Inflammatory macrophage treated with lipopolysaccharide for 1 hour (primary cell): ENCODE data around the gene RALGPS1.

Source experiments
- DNase-seq, 2 donors: peaks; one replicate each; pipeline ENCODE4 v3.0.0-alpha.2; 2020 to 2022

RALGPS1 gene

GRCh38 chr9:127029548-127029947 is 115.0 kb downstream of the RALGPS1 start:
- no peak for DNase-seq

GRCh38 chr9:127030814-127031740 is 116.5 kb downstream of the RALGPS1 start:
- DNase-seq, result no peak

GRCh38 chr9:127032256-127032655 is 117.7 kb downstream of the RALGPS1 start:
- no peak for DNase-seq

GRCh38 chr9:127033061-127033460 is 118.5 kb downstream of the RALGPS1 start:
- no peak for DNase-seq

GRCh38 chr9:127033789-127034188 is 119.2 kb downstream of the RALGPS1 start:
- DNase-seq, result no peak

GRCh38 chr9:127034691-127035090 is 120.1 kb downstream of the RALGPS1 start:
- no peak for DNase-seq

- no peak for DNase-seq
Observed at GRCh38 chr9:127035423-127035822, 120.8 kb downstream of the RALGPS1 start.

GRCh38 chr9:127035948-127036347 is 121.4 kb downstream of the RALGPS1 start:
- no peak for DNase-seq

GRCh38 chr9:127036437-127036836 is 121.9 kb downstream of the RALGPS1 start:
- DNase-seq, result no peak

GRCh38 chr9:127038531-127038930 is 123.9 kb downstream of the RALGPS1 start:
- DNase-seq, result no peak

GRCh38 chr9:127039492-127039891 is 124.9 kb downstream of the RALGPS1 start:
- DNase-seq, result no peak

- DNase-seq, result no peak
Observed at GRCh38 chr9:127045148-127045547, 130.6 kb downstream of the RALGPS1 start.

- no peak for DNase-seq
Observed at GRCh38 chr9:127047971-127048370, 133.4 kb downstream of the RALGPS1 start.

GRCh38 chr9:127049044-127049443 is 134.5 kb downstream of the RALGPS1 start:
- DNase-seq, result peak; percentile 66

GRCh38 chr9:127049581-127049980 is 135.0 kb downstream of the RALGPS1 start:
- DNase-seq, result no peak

- DNase-seq, result no peak
Observed at GRCh38 chr9:127050152-127050551, 135.6 kb downstream of the RALGPS1 start.

GRCh38 chr9:127050591-127051001 is 136.0 kb downstream of the RALGPS1 start:
- DNase-seq, result peak in 1 of 2 donors; percentile 12

GRCh38 chr9:127051881-127052595 is 137.5 kb downstream of the RALGPS1 start:
- DNase-seq, result no peak

- DNase-seq, result no peak
Observed at GRCh38 chr9:127053057-127053821, 138.7 kb downstream of the RALGPS1 start.

- DNase-seq, result no peak
Observed at GRCh38 chr9:127053960-127054359, 139.4 kb downstream of the RALGPS1 start.

GRCh38 chr9:127055745-127056402 is 141.3 kb downstream of the RALGPS1 start:
- DNase-seq, result no peak

GRCh38 chr9:127056446-127056845 is 141.9 kb downstream of the RALGPS1 start:
- DNase-seq, result no peak
